Fibroblast of pulmonary artery (primary cell): ENCODE measurements around the gene PPIF.

Experiments
- DNase-seq: peaks from one replicate; pipeline ENCODE4 v3.0.0-alpha.2; 2010; ENCODE audit warnings: low read depth
- H3K4me3 ChIP-seq: replicated peaks from 2 replicates; pipeline ENCODE4 v1.5.1; 2011; ENCODE audit warnings: low read depth, mild to moderate bottlenecking, control low read depth, low read length, moderate library complexity
- TF ChIP-seq, protein P1 (sequence below): IDR thresholded peaks from 2 replicates; pipeline ENCODE4 v1.5.1; 2011; ENCODE audit warnings: mild to moderate bottlenecking, control low read depth, low read length, inconsistent platforms; ENCODE audit errors: missing control alignments

Gene PPIF

DNA sequence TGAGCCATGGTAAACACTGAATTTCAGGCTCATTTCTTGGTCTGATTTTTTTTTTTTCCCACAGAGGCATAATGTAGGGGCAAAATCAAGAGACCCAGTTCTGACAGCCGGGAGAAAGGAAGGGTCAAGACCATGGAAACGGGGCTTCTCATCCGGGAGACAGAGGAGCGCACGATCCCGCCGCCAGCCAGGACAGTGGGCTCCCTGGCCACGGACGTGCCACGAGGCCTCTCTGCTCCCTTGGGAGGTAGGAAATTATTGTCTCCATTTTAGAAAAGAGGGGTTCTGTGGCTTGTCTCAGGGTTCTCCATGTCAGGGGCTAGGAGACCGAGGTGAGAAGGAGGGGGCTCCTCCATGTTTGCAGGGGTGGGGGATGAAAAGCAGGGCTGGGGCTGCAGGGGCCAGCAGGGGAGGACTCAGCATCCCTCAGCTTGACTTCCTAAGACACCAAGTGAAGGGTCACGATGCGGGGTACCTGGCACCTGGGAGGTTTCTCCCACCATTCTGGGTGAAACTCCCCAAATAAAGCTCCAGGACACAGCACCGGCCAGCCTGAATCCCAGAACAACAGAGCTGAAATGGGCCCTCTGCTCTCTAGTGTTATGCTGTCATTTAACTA, 37.6 kb downstream of the PPIF start:
- H3K4me3 ChIP-seq = no peak overlapping the region
- TF ChIP-seq, protein P1, sequence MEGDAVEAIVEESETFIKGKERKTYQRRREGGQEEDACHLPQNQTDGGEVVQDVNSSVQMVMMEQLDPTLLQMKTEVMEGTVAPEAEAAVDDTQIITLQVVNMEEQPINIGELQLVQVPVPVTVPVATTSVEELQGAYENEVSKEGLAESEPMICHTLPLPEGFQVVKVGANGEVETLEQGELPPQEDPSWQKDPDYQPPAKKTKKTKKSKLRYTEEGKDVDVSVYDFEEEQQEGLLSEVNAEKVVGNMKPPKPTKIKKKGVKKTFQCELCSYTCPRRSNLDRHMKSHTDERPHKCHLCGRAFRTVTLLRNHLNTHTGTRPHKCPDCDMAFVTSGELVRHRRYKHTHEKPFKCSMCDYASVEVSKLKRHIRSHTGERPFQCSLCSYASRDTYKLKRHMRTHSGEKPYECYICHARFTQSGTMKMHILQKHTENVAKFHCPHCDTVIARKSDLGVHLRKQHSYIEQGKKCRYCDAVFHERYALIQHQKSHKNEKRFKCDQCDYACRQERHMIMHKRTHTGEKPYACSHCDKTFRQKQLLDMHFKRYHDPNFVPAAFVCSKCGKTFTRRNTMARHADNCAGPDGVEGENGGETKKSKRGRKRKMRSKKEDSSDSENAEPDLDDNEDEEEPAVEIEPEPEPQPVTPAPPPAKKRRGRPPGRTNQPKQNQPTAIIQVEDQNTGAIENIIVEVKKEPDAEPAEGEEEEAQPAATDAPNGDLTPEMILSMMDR = no peak
- no peak for DNase-seq

DNA sequence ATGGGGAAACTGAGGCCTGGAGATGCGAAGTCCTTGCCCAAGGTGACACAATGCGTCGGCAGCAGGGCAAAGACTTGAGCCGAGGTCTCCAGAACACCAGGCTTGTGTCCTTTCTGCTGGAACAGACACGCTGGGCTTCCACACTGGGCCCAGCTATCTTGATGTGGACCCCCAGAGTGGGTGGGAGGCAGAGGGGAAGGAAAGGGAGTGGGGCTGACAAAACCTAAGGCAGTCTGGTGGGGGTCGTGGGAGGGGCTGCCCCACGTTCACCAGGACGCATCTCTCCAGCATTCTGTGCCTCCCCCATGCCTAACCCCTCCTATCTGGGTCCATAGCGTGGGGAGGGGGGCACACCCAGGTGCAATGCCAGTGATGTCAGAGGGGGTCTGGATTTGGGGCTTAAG, 38.1 kb downstream of the PPIF start:
- TF ChIP-seq, protein P1 = no peak
- H3K4me3 ChIP-seq = no peak overlapping the region
- no peak for DNase-seq

DNA sequence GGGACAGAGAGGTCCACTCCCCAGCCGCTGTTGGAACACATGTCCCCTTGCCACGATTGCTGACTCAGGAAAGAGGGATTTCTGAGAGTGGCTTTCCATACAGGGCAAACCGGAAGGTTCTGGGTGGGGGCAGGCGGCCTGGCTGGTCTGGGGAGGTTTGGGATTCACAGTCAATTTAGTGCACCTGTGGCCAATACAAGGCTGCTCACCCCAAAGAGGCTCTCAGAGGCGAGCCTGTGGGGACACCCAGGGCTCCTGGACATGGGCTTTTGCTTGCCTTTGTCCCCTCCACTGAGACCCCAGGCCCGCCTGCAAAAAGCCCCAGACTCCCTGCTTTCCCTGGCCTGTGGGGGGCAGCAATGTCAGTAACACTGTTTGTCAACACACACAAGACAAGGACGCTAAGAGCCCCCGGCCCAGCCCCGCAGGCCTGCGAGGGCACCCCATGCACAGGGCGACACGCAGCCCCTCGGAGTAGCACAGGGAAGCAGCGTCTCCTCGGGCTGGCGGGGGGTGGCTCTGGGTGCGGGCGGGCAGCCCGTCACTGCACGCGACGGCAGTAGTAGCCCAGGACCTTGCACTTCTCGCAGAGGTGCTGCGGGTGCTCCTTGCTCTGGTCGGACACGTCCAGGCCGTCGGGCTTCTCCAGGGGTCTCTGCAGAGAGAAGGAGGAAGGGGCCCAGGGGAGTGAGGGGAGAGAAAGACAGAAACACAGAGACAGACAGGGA, 38.7 kb downstream of the PPIF start:
- TF ChIP-seq, protein P1 = no peak
- no peak for DNase-seq
- H3K4me3 ChIP-seq = no peak overlapping the region

DNA sequence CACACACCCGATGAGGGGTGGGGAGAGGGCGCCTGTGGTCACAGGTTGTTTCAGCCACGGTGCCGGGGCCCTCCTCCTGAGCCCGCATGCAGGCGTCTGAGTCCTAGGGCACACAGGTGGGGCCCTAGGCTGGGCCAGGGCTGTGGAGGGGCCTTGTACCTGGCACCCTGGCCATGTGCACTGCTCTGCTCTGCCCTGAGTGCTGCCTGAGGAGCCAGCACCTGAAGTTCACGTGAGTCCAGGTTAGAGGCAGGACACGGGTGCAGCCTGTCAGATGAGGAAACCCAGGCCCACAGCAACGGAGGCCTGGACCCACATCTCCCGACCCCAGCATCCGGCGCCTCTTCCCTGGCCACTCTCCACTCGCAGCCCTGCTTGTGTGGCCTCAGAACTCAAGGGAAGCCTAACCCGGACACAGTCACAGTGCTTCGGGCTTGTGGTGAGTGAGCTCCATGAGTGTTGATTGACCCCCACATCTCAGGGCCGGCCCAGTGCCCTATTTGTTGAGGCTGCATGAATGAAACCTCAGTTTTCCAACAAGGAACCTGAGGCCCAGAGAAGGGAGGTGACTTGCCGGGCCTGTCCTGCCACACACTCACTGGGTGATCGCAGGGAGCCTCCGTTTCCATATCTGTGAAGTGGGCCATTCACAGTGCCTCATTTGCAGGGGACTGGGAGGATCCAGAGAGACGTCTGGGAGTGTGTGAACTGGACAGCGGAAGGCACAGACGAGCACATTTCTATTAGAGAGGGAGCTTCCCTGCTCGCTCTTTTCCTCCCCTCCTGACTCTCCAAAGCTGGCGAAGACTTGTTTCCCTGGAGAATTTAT, 39.6 kb downstream of the PPIF start:
- TF ChIP-seq, protein P1 = no peak
- DNase-seq = no peak

DNA sequence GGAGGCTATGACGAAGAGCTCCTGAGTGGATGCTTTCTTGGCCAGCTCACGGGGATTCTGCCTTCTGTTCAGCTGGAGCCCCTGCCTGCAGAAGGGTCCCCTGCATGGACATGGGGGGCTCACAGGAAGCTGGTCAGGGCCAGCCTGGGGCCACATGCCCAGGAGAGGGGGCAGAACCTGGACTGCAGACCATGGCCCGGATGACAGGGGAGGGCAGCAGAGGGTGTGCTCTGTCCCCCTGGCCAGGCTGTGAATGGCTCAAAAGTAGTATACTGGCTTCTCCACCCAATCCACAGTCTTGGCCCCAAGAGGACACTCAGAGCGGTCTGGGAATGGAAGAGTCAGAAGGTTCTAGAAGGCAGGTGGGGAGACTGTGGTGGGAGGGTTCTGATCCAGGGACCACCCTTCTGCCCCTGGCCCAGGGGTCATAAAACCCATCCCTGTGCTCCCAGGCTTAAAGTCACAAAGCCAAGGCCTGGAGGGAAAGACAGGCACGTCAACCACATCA, 40.3 kb downstream of the PPIF start:
- H3K4me3 ChIP-seq = no peak overlapping the region
- no peak for DNase-seq
- TF ChIP-seq, protein P1 = no peak

More for the DNA sequence above, 39.6 kb downstream of the PPIF start:
- no peak overlapping the region for H3K4me3 ChIP-seq

DNA sequence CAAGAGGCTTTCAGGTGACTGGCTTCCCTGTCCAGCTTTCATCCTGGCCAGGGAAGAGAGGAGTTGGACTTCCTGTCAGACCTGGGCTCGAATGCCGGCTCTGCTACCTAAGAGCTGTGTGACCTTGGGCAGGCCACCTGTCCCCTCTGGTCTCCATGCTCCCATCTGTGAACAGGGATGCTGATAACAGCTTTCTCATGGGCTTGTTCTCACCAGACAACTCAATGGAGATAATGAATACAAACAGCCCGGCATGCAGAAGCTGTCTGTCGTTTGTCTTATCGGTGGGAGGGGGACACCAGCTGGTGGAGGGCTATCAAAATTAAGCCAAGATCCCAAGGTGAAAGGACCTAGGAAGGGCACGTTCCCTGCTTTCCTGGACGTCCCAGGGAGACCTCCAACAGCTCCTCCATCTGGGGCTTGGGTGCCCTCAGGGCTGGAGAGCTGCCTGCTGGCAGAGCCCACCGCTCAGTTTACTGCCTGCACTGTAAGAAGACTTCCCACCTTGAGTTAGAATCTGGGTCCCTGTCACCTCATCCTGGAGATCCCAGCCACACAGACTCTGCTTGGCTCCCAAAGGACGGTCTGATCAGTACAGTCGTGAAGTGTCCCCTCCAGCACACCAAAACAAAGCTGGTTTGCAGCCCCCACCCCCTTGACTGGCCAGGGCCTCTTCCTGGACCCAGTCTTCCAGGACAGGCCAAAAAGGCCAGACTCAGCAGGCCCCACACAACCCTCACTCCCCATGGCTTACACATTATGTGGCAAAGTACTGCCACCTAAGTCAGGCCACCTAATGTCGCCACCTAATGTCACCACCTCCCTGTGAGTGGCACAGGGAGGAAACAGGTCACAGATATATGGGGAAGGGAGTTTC, 40.9 kb downstream of the PPIF start:
- H3K4me3 ChIP-seq = no peak overlapping the region
- TF ChIP-seq, protein P1 = no peak
- no peak for DNase-seq
